Hematopoietic multipotent progenitor cell treated with erythropoietin and hydrocortisone succinate and interleukin-3 and kit ligand, for 8 days (in vitro differentiated cells): ENCODE results near the gene CSK.

ENCODE experiments used
- DNase-seq: peaks from one replicate; pipeline ENCODE4 v3.0.0-alpha.2; 2015

CSK gene

DNA sequence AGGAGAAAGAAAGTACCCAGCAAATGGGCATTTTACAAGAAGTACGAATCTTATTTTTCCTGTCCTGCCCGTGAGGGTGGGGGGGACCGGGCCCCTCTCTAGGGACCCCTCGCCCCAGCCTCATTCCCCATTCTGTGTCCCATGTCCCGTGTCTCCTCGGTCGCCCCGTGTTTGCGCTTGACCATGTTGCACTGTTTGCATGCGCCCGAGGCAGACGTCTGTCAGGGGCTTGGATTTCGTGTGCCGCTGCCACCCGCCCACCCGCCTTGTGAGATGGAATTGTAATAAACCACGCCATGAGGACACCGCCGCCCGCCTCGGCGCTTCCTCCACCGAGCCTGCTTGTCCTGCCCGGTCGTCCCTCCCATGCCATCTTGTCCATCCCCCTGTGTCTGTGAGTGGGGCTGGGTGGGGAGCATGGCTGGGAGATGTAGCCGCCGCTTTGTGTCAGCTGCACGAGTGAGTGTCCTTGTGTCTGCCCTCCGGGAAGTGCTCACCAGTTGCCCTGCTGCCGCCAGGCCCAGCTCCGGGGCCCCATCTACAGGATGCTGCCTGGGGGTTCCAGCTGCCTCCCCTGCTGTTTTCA lies 21.1 kb downstream of the CSK start:
- DNase-seq, result no peak

DNA sequence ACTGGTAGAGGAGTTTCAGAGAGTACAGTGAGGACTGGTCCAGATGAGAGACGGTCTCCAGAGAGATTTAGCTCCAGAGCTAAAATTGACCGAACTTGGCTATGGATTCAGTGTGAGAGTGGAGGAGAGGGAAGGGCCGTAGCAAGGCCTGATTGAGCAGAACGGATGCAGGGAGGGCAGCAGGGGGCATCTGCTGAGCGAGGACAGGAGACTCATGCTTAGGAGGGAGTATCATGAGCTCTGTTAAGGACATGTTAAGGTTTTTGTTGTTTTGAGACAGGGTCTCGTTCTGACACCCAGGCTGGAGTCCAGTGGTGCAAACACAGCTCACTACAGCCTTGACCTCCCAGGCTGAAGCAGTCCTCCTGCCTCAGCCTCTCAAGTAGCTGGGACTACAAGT lies 23.1 kb downstream of the CSK start:
- DNase-seq, result no peak

DNA sequence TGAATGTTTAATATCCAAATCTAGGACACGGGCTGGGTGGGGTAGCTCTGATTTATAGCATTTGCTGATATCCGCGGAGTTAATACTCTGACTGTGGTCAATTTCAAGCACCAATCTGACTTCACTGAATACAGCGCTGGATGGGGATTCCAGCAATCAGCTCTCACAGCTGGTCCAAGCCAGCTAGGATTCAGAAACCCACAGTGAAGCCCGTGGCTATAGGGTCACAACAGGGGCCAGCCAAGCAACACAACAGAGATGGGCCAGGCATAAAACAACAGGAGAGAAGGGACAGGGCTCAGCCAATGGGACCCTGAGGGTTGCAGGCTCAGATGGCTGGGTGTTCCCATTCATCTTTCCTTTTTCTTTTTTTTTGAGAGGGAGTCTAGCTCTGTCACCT lies 25.4 kb downstream of the CSK start:
- no peak for DNase-seq

DNA sequence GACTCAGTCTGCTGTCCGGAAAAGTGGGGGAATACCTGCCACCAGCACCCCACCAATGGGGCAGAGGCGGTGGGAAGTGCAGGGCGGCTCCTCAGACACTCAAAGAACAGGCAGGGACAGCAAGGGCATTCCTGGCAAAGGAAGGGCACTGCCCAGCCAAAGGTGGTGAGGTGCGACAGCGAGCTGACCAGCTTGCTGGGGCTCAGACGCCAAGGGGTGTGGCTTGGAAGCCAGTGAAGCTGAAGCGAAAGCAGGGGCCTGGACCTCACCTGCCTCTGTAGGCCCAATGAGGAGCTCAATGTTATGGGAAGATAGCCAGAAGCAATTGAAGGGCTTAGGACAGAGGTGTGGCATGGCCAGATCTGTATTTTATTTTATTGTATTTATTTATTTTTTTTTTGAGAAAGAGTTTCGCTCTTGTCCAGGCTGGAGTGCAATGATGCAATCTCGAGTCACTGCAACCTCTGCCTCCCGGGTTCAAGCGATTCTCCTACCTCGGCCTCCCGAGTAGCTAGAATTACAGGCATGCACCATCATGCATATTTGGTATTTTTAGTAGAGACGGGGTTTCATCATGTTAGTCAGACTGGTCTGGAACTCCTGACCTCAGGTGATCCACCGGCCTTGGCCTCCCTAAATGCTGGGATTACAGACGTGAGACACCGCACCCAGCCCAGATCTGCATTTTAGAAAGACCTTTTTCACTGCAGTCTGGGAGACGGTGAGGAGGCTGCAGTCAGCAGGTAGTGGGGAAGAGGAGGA lies 26.4 kb downstream of the CSK start:
- no peak for DNase-seq

DNA sequence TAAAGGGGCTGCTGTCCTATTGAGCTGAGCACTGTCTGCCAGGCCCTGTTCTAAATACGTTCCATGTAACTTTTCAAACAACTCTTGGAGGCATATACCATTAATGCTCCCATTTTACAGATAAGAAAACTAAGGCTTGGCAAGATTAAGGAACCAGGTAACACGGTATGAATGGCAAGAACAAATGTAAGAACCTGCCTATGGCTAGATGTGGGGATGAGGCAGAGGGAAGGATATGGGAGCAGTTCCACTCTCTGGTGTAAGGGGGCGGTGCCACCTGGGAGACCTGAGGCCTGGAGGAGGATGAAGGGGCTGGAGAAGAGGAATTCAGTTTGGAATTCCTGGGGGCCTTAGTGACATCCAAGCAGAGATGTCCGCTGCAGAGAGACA lies 27.0 kb downstream of the CSK start:
- no peak for DNase-seq

DNA sequence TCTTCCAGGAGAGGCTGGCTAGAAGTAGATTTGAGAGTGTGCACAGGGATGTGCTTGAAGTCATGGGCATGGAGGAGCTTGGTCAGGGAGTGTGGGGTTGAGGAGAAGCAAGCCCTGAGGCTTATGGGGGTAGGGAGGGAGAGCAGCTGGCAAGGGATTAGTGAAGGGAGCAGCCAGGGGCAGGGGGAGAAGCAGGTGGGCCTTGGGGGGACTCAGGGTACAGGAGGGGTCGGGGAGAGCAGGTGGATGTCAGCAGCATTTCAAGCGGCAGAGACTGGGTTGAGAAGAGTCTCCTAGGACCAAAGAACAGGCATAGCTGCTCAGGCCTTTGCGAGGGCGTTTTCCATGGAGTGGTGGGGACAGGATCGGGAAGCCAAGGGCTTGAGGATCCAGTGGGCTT lies 27.4 kb downstream of the CSK start:
- no peak for DNase-seq

DNA sequence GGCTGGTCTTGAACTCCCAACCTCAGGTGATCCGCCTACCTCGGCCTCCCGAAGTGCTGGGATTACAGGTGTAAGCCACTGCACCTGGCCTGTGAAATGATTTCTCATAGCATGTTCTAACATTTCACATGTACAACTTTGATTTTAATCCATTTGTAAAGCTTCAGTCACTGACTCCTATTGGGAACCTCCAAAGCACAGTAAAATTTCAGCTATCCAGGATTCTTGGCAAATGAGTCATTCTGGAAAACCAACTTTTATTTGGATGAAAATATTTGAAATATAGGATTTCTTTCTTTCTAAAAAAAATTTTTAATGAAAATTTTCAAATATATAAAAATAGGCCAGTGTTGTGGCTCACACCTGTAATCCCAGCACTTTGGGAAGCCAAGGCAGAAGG lies 28.1 kb downstream of the CSK start:
- DNase-seq, result no peak

DNA sequence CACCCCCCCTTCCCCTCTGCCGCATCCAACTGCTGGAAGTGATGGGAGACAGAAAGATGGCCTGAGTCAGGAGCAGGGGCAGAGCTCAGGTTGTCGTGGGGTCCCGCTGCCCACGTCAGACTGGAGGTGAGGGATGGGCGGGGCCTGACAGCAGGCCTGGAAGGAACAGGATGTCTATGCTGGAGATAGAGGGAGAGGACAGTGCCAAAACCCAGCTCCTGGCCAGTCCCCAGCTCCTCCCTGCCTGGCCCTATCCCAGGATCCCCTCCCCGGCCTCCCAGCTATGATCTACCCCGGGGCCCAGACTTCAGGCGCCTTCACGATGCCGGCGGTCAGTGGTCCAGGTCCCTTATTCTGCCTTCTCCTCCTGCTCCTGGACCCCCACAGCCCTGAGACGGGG lies 30.7 kb downstream of the CSK start, which contains the start of gene LMAN1L:
Gene LMAN1L (plus strand): TSS at position 303 of the 400 bp plus-strand sequence. CDS start 20 bp downstream, at position 323.
- DNase-seq, result no peak

DNA sequence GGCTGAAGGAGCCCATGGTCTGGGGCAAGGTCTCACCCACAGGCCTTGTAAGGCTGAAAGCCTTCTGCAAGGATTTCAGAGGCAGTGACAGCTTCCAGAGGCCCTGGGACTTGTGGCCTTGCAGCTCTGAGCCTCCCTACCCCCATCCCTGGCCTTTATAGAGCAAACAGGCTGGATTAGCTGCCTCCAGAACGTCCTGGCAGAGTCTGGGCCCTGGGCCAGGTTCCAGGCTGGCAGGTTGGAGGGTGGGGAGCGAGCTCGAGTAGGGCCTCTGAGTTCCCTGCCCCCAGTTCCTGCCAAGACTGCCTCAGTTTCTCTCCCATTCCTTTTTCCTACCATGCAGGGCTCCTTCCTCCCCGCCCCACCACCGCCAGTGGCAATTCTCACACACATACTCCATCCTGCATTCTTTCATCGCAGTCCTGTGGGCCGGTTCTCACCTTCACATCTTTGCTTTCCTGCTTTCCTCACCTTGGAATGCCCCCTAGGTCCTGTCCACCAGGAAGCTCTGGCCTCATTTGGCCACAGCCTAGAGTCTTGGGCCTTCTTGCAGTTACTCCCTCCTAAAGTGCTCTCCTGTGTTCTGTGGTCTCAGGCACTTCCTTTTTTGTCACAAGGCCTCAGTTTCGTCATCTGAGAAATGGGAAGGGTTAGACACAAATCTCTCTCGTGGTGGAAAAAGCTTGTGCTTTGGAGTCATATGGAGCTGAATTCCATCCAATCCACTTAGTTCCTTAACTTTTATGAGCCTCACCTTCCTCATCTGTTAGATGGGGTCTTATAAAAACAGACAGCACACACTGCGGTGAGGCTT lies 33.4 kb downstream of the CSK start:
- no peak for DNase-seq

DNA sequence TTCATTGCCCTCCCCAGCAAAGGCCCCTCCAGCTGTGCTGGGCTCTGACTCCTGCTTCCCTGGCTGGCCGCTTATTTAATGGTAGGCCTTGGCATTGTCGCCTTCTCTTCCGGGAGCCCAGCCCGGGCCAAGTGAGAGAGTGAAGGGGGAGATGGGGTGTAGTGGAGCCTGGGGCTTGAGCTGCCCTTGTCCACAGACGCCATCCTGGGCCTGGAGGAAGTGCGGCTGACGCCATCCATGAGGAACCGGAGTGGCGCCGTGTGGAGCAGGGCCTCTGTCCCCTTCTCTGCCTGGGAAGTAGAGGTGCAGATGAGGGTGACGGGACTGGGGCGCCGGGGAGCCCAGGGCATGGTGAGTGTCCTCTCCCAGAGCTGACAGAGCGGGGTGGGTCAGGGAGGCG lies 34.1 kb downstream of the CSK start:
- DNase-seq, result no peak

DNA sequence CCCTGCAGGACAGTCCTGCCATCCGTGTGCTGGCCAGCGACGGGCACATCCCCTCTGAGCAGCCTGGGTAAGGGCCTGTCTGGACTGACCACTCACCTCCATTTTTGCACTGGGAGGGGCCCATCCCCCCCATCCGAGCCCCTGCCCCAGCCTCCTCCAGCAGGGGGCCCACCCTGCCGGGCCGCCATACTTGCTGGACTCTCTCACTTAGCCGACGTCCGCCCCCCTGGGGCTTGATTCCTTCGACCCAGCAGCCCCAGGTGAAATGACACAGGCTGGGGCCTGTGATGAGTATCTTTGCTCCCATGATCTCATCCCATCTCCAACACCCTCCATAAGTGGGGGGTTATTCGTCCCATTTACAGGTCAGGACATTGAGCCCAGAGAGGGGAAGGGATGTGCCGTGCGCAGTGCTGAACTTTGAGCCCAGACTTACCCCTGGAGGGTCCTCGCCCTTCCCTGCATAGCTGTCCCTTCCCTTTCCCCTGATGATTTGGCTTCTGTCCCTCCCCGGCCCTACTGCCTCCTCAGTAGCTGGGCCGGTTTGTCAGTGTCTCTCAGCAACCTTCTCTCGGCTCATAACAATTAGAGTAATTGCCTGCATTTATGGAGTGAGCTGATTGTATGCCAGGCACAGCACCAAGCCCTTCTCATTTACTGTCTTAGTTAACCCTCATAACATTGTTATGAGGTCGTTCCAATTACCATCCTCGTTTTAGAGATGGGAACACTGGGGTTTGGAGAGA lies 34.9 kb downstream of the CSK start:
- DNase-seq, result no peak

DNA sequence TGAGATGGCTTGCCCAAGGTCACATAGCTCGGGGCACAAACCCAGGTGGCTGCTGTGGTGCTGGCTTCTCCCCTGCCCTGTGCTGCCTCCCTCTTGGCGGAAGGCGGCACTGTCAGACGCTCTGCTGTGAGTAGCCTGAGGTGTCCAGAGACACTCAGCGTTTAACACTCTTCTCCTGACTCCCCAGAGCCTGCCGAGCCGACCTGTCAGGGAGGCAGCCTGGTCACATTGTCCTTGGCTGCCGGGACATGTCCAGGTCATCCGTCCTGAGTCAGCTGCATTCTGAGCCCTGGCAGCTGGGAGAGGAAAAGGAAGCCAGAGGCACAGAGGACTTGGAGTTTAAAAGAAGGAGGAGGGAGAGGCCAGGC lies 35.5 kb downstream of the CSK start:
- DNase-seq, result no peak

DNA sequence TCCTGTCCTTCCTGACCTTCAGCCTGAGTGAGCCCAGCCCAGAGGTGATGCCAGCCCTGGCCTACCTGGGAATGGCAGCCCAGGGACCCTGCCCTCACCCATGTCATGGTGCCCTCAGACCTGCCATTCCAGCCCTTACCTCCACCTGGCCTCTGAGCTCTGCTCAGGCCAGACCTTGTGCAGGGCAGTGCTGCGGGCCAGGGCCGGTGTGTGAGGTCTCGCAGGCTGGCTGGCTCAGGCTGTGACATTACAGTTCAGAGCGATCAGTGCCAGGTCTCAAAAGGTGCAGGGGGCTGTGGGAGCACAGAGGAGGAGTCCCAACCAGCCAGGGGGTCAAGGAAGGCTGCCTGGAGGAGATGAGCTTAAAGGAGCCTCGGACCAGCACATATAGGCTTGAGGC lies 38.2 kb downstream of the CSK start:
- DNase-seq, result no peak

DNA sequence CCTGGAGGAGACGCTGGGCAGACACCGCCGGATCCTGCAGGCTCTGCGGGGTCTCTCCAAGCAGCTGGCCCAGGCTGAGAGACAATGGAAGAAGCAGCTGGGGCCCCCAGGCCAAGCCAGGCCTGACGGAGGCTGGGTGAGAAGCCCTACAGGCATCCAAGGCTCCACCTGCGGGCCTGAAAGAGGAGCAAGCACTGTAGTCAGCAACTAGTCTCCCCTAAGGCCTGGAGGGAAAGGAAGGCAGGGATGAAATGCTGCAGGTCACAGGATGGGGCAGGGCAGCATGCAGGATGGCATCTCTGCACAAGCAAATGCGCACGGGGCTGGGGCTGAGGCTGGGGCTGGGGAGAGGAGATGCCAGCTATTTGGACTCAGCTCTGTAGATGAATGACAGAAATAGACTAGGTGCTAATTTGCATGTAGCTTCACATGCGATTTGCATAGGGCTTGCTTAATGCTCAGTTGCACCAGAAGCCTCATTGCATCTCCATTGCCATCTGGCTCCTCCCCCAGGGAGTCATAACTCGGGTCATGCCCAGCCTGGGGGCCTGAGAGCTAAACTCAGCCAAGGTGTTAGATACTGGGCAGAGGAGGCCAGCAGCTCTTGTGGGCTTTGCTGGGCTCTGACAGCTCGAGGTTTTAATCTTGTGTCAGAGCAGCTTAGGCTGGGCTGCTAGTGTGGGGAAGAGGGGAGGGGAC lies 39.4 kb downstream of the CSK start:
- DNase-seq, result no peak

DNA sequence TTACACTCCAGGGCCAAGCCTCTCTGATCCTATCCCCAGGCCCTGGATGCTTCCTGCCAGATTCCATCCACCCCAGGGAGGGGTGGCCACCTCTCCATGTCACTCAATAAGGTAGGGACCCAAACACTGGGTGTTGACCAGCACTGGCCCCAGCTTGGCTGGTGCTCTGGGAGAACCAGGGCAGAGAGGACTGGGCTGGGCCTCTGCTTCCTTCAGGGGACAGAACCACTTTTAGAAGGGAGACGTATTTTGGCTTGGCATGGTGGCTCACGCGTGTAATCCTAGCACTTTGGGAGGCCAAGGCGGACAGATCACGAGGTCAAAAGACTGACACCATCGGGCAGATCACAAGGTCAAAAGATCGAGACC lies 39.9 kb downstream of the CSK start:
- DNase-seq, result no peak

DNA sequence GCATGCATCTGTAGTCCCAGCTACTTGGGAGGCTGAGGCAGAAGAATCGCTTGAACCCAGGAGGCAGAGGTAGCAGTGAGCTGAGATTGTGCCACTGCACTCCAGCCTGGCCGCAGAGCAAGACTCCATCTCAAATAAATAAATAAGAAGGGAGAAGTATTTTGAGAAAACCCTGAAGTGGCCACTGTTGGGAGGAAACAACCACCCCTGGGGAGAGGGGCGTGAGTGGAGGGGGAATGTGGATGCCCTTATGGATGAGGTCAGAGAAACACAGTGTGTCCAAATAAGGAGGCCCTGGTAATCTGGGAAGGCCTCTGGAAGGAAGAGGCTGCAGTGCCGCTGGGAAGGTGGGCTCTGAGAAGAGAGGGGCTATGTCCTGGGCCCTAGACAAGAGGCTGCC lies 40.4 kb downstream of the CSK start:
- DNase-seq, result no peak

DNA sequence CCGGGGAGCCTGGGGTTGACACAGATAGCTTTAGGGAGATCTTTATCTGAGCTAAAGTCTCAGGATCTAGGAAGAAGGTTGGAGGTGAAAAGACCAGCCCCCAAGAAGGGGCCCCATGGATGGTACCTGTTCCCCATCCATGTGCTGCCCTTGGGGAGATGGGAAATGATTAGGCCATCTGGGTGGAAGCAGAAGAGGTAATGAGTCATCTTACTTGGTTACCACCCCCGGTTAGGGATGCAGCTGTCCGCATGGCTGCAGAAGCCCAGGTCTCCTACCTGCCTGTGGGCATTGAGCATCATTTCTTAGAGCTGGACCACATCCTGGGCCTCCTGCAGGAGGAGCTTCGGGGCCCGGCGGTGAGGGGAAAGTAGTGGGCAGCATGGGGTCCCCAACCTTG lies 41.4 kb downstream of the CSK start:
- no peak for DNase-seq

DNA sequence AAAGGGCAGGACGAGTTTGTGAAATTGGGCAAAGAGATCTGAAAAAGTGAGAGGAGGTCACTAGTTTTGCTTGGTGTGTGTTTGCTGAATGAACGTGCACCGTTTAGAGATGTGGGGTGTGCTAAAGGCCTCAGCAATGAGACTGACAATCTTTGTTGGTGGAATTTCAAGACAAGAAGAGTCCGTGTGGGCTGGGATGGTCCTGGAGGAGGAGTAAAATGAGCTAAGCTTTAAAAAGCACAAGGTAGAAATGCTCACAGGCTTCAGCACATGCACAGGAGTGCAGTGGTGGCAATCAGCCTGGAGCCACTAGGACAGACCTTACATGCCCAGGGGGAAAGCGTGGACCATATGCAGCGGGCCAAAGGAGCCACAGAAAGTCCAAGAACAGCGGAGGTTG lies 43.1 kb downstream of the CSK start:
- DNase-seq, result no peak

DNA sequence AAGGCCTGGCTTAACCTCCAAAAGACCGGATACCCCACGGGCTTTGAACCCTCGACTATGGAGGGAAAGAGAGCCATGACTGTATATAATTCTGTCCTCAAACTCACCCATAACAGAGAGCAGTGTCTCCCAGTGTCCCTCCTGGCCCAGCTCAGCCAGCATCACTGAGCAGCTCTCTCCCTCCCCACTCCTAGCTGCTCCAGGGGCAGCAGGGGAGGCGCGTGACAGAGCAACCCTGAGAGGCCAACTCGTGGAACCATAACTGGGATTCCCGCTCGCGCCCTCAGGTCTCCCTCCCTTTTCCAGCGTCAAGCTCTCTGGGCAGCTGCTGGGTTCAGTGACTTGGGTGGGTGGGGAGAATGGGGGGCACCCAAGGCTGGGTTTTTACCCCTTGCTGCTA lies 44.0 kb downstream of the CSK start:
- no peak for DNase-seq

DNA sequence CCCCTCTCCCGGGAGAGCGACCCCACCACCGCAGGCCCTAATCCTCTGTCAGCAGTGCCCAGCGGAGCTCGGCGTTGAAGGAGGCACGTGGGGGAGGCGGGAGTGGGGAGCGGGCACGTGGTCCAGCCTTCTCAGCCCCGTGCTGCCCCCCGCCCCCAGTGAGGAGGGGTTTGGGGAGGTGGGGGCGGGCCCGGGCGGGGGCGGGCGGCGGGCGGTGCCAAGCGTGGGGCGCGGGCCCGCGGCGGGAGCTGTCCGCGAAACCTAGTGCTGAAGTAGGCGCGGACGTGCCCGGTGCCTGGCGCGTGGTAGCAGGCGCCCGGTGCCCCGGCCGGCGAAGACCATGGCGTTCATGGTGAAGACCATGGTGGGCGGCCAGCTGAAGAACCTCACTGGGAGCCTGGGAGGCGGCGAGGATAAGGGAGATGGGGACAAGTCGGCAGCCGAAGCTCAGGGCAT lies 44.5 kb downstream of the CSK start, which contains the start of gene CPLX3:
Gene CPLX3 (plus strand): TSS at position 264 of the 456 bp plus-strand sequence. CDS start 77 bp downstream, at position 341.
- DNase-seq, result no peak

DNA sequence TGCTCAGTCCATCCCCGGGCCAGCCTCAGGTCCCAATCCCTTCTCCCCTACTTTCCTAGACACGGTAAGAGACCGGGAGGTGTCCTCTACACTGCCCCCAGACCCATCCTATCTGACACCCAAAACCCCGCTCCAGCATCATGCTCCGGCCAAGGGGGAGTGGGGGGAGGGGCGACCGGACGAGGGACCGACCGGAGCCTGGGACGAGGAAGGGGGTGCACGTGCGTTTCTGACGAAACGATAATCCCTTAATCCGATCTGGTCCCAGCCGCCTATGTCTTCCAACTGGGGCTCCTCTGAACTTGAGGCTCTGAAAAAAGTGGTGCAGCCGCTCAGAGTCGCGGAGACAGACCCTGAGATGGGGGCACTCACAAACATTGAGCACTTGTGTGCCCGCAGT lies 45.0 kb downstream of the CSK start:
- DNase-seq, result no peak

DNA sequence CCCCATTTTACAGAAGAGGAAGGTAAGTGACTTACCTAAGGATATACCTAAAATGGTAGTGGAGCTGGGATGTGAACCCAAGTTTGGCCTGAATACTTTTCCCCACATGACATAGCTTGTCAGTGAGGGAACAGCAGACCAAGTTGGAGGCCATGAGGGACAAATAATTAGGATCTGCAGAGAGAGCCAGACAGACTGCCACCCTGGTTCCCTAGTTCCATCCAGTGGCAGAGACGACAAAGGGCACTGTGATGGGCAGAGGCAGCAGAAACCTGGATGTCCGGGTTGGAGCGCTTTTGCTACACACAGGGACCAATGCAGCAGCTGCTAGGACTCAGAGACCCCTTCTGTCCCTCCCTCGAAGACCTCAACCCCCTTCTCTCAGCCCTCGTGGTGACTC lies 45.7 kb downstream of the CSK start:
- DNase-seq, result no peak

DNA sequence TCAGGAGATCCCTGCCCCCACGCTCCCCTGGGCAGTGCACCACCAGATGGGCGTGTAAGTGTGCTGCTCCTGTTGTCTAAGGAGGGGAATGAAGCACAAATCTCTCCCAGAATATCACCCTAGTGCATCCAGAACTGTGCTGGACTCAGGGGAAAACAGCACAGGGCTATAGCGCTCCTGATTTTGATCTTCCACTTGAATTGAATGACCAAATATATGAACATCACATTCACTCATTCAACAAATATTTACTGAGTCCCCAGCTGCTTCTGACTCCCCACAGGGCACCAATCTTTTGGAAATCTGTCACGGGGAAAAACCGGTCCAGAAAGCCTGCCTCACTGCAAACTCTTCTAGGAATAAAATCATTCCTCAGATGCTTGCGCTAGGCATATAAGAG lies 47.0 kb downstream of the CSK start:
- no peak for DNase-seq
